GM12892 (cell line): ENCODE results near the gene OSBP2.

Experiments
- DNase-seq: peaks from one replicate; pipeline ENCODE4 v3.0.0; 2011; ENCODE audit not compliant: insufficient read length
- FAIRE-seq: peaks from 2 replicates; lab custom pipeline; 2011; peaks lifted over from hg19 to GRCh38; lab: Jason Lieb, UNC
- POLR2A ChIP-seq: IDR thresholded peaks from 2 replicates; pipeline ENCODE4 v1.6.1; 2011; ENCODE audit warnings: low read depth, low read length, control low read depth
- POLR2AphosphoS5 ChIP-seq: IDR thresholded peaks from 2 replicates; pipeline ENCODE4 v1.6.1; 2011; ENCODE audit warnings: low read depth, low read length, control low read depth
- TAF1 ChIP-seq: IDR thresholded peaks from 2 replicates; pipeline ENCODE4 v1.6.1; 2011; ENCODE audit warnings: low read depth, mild to moderate bottlenecking, control low read depth, low read length, borderline replicate concordance

The OSBP2 gene

DNA sequence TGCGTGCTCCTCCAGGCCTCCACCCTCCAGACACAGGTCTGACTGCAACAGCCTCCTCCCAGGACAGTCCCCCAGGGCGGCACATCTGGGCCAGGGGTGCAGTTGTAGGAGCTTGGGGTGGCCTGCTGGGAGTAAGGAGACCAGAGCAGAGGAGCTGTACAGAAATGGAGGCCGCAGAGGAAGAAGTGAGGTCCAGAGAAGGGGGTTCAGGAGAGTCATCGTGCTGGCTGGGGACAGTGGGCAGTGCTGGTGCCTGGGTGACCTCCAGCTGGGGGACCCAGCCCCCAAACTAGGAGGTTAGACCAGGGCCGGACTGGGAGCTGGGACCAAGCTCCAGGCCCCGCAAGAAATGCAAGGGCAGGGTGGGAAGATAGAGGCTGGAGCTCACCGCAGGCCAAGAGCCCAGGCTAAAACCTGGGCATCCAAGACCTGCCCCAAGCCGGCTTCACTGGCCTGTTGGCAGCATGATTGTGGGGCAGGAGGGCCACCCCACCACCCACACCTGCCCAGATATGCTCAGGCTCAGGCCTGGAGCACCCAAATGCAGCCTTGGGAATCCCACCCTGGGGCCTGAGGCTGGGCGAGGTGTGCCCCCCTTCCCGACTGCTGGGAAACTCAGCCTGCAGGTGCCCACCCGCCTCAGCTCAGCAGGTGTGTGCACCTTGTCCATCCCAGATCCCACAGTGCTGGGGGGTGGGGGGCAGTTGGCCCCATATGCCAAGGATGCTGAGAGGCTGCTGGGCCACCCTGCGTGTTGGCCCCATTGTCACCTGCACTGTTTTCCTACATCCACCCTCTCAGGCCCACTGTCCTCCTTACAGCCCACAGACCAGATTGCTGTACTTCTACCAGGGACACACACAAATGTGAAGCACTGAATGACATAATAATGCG lies 177.0 kb downstream of the OSBP2 start:
- FAIRE-seq (no peak), DNase-seq (peak; percentile 15)
- TF ChIP-seq POLR2AphosphoS5 (no peak), TAF1 (no peak), POLR2A (no peak)

DNA sequence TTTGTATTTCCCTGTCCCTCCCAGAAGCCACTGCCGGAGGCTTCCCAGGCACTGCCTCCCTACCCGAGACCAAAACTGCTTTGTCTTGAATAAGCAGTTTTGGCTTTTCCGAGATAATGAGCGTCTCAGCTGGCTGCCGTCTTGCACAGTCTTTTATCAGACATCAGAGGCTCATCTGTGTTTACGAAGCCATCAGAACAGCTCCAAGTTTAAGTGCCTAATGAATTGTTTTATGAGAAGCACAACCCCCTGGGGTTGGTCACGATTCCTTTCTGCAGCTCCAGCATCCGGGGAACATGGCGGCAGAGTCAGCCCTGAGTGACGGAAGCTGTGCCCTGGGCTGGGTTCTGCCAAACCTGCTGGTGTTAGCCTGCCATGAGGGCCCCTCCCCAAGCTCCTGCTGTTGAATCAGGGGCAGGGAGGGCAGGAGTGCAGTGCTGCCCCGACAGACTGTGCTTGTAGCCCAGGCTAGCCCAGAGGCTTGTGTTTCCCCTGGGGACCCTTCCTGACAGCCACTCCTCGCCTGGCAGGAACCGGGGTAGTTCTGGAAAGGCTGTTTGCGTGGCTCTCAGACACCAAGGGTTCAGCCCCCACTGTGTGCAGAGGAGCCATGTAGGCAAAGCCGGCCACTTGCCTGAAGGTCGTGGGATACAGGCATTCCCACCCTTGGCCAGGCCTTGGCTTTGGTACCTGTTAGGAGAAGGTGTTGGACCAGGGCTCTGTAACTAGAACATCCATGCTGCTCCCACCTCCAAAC lies 177.8 kb downstream of the OSBP2 start:
- no peak for FAIRE-seq
- DNase-seq = peak; percentile 13
- TF ChIP-seq TAF1 (no peak), POLR2A (no peak), POLR2AphosphoS5 (no peak)

- no peak for TF ChIP-seq POLR2A
- no peak for TF ChIP-seq TAF1
- FAIRE-seq (no peak), DNase-seq (no peak)
Measured at GRCh38 chr22:30873086-30873650, 178.5 kb downstream of the OSBP2 start.

GRCh38 chr22:30873661-30874060 lies 179.0 kb downstream of the OSBP2 start:
- FAIRE-seq (no peak), DNase-seq (no peak)
- TF ChIP-seq TAF1 = no peak
- TF ChIP-seq POLR2AphosphoS5 = no peak
- no peak for TF ChIP-seq POLR2A

DNA sequence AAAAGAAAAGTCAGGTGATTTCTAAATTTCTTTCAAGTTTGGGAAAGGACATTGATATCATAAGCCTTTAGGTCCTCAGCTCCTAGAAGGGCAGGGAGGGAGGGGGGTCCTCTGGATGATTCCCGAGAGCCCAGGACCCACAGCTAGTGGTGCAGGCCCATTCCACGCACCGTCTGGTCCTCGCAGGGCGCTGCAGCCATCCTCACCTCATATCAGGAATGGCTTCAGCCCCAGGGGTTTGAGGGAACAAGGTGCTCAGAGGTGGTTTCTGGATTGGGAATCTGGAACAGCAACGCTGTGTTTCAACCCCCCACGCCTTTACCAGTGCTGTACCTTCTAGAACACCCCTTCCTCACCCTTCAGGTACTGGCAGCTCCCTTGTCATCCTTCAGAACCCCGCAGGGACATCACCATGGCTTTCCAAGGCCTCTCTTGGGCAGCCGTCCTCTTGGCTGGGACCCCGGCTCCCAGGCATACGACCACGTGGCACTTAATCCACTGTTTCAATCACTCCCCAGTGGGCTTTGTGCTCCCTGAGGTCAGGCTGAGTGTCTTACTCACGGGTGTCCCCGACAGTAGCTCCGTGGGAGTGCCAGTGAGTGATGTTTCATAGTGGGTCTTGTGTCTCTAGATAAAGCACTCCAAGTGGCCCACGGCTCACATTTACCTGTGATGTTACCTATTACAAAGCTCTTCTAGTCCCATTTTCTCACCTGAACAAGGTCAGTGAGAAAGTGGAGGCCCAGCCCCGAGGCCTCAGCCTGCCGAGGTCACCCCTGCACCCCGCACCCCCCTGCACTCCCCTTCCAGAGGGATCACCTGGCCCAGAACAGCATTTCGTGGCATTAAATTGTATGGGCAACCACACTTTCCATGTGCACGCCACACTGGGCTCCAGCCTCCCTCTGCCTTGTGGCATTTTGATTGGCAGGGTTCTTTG lies 180.0 kb downstream of the OSBP2 start:
- DNase-seq (peak; percentile 13), FAIRE-seq (no peak)
- no peak for TF ChIP-seq POLR2AphosphoS5
- no peak for TF ChIP-seq POLR2A
- TF ChIP-seq TAF1 = no peak

DNA sequence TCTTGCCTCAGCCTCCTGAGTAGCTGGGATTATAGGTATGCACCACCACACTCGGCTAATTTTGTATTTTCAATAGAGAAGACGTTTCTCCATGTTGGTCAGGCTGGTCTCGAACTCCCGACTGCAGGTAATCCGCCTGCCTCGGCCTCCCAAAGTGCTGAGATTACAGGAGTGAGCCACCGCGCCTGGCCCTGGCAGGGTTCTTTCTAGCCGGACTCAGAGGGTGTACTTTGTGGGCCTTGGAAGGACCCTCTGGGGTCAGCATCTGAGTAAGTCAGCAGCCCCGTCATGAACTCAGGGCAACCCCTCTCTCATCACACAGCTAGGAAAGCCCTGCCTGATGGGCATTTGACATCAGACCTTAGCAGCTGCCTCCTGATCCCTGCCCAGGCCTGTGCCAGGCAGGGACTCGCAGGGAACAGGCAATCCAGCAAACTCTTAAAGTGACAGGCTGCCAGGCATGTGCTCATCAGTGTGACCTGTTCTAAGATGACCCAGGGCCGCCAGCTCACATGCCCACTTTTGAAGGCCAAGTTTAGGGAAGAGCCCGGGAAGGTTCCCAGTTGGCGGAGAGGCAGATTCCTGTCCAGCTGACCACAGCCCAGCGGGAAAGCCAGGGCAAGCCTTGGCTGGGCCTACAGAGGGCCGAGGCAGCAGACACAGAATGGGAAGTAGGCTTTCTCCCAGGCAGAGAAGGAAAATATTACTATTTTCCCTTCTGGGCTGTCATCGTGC lies 181.0 kb downstream of the OSBP2 start:
- TF ChIP-seq POLR2A = no peak
- no peak for TF ChIP-seq TAF1
- FAIRE-seq (no peak), DNase-seq (no peak)

- FAIRE-seq = no peak
- peak; percentile 17 for DNase-seq
- TF ChIP-seq TAF1 (no peak), POLR2AphosphoS5 (no peak), POLR2A (no peak)
Measured at GRCh38 chr22:30876221-30876751, 181.6 kb downstream of the OSBP2 start.

DNA sequence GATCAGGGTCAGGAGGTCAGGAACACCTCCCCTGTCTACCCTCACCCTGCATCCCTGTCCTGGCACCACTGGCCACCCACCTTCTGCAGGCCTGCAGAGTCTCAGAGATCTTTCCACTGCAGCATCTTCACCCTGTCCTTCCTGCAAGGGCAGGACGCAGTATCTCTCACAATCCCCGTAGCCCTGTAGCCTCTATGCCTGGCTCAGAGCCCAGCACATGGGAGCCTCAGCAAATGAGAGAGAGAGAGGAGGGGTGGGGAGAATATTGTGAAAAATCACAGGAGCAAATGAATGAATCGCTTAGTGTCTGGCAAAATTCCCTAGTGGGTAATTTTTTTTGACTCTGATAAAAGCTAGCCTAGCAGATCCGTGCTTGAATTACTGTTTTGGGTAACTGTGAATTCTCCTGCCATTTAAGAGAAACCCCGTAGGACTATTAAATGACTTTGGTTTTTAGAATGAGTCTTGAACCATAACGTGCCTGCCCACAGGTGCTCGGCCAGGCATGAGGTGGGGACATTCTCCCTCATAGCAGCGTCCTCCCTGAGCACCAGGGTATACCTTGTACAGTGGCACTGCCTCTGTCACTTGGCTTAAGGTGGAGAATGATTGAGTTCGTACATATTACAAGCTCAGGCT lies 182.4 kb downstream of the OSBP2 start:
- TF ChIP-seq POLR2A (no peak), POLR2AphosphoS5 (no peak), TAF1 (no peak)
- FAIRE-seq = no peak
- no peak for DNase-seq

DNA sequence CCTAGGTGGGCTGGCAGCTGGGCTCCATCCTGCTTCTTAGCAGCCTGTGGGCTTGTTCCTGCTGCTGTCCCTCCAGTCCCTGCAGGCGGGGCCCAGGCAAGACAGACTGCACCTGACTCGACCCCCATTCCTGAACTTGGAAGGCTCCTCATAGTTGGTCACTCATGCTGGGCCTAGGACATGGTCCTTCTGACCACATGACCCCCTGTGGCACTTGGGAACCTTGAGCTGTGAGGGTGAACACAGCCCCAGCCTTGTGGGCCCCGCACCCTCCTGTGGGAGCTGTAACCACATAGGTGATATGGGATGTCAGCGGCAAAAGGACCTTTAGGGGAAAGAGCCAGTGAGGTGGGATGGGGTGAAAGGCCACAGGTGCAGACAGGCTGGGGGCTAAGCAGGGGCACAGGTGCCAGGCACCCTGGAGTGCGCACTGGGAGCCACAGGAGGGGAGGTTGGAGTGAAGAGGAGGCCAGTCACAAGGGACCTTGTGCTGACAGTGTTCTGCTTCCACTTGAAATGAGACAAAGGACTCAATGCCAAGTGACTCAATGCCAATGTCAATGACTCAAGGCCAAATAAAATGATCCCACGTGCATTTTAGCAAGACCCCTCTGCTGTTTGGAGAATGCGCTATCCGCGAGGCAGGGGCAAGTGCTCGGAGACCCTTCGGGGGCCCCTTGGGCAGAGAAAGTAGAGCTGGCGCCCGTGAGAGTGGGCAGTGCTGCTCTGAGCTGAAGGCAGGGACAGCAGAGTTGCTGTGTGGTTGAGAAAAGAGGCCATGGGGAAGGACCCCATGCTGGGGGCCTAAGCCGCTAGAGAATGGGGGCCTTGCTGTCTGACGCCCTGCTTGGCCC lies 183.2 kb downstream of the OSBP2 start:
- TF ChIP-seq TAF1 (no peak), POLR2AphosphoS5 (no peak), POLR2A (no peak)
- DNase-seq (no peak), FAIRE-seq (no peak)
